Measurements from ENCODE around the gene LIPM. TPM values are rescaled to one million over a fixed set of nuclear protein-coding genes. Genes with fewer than 3 reads are reported as not detected.
A peak's percentile ranks its signal among the peaks of the same experiment; 100 is the strongest.

Gene LIPM, protein sequence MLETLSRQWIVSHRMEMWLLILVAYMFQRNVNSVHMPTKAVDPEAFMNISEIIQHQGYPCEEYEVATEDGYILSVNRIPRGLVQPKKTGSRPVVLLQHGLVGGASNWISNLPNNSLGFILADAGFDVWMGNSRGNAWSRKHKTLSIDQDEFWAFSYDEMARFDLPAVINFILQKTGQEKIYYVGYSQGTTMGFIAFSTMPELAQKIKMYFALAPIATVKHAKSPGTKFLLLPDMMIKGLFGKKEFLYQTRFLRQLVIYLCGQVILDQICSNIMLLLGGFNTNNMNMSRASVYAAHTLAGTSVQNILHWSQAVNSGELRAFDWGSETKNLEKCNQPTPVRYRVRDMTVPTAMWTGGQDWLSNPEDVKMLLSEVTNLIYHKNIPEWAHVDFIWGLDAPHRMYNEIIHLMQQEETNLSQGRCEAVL
- not detected for total RNA-seq
- under 1 TPM in 1 of 2 donors, not detected in 1; 0.21 TPM for polyA plus RNA-seq (ENCODE audit: insufficient read length in 2 of 2)
- long read RNA-seq, donor 1: 0 reads
- long read RNA-seq, donor 2: 0 reads
- long read RNA-seq, donor 3: 0 reads
- long read RNA-seq, donor 4: 0 reads

DNA sequence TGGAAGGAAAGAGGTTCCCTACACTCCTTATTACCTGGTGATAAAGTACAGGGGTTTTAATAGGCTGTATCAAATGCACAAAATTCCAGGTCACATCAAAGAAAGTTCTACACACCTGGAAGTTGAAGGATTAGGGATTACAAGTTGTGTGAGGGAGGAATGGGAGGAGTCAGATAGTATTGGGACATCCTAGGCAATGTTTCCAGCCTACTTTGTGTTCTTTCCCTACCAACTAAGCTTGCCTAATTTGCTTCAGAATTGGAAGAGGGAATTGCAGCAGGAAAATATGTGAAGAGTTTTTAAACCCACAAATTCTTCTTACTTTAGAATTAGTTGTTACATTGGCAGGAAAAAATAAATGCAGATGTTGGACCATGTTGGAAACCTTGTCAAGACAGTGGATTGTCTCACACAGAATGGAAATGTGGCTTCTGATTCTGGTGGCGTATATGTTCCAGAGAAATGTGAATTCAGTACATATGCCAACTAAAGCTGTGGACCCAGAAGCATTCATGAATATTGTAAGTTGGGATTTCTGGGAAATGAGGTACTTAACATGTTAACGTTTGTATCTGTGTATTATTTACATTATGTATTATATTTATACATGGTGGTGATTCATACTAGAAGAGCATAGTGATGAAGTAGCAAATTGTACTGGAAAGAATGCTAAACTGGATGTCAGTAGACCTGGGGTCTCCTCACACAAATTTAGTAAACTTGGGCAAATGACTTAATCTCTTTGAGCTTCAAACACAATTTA, at the start of gene LIPM:
TSS of gene LIPM (plus strand) at position 208 of the 763 bp plus-strand sequence. CDS start at position 375, 167 bp downstream.
- 80% methylated on average over 1 of the region's 2 CpGs for WGBS (ENCODE audit: insufficient coverage)
- Histone ChIP-seq H3K36me3 (ENCODE audit: control insufficient read depth, insufficient read depth, low read length) (no peaks in the 10 kb centered on the region), H3K27ac (ENCODE audit: low read depth, low read length) (no peak within 1 kb of the TSS), H3K4me3 (ENCODE audit: low read depth, low read length) (no peak within 1 kb of the TSS), H3K9me3 (ENCODE audit: control insufficient read depth, insufficient read depth, low read length) (no peaks in the 10 kb centered on the region), H3K27me3 (ENCODE audit: control insufficient read depth, insufficient read depth, low read length) (no peaks in the 10 kb centered on the region), H3K4me1 (ENCODE audit: control insufficient read depth, insufficient read depth, low read length) (no peaks in the 10 kb centered on the region)
- DNase-seq (ENCODE audit: low read depth in 4 of 6, low spot score in 6 of 6): no peak

DNA sequence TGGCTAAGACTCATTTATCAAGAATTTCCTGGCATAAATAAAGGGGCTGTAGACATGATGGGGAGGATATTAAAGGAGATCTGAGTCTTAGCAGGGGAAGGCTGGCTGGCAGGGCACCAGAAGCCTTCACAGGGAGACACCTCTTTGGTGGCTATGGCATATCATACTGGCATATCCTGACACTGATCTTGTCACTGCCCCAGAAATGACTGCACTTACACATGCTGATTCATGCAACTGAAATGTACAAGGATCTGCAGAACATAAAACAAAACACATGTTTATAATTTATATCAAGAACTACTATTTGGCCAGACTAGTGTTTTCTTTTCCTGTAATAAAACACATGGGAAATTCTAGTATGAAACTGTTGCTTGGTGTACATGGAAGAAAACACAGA, 48.2 kb upstream of the LIPM start:
- H3K36me3 ChIP-seq (ENCODE audit: control insufficient read depth, insufficient read depth, low read length): no peaks in the 10 kb centered on the region
- no peak for DNase-seq (ENCODE audit: low read depth in 4 of 6, low spot score in 6 of 6)
- no peak overlapping the region for H3K27ac ChIP-seq (ENCODE audit: low read depth, low read length)
- H3K4me3 ChIP-seq (ENCODE audit: low read depth, low read length): no peak overlapping the region
- no peaks in the 10 kb centered on the region for H3K4me1 ChIP-seq (ENCODE audit: control insufficient read depth, insufficient read depth, low read length)
- no peaks in the 10 kb centered on the region for H3K9me3 ChIP-seq (ENCODE audit: control insufficient read depth, insufficient read depth, low read length)
- no peaks in the 10 kb centered on the region for H3K27me3 ChIP-seq (ENCODE audit: control insufficient read depth, insufficient read depth, low read length)

- WGBS (ENCODE audit: insufficient coverage): no CpG with 5 or more reads among the region's 3 CpGs
- Histone ChIP-seq H3K4me3 (ENCODE audit: low read depth, low read length) (no peak overlapping the region), H3K4me1 (ENCODE audit: control insufficient read depth, insufficient read depth, low read length) (no peaks in the 10 kb centered on the region), H3K36me3 (ENCODE audit: control insufficient read depth, insufficient read depth, low read length) (no peaks in the 10 kb centered on the region), H3K27ac (ENCODE audit: low read depth, low read length) (no peak overlapping the region), H3K9me3 (ENCODE audit: control insufficient read depth, insufficient read depth, low read length) (no peaks in the 10 kb centered on the region), H3K27me3 (ENCODE audit: control insufficient read depth, insufficient read depth, low read length) (no peaks in the 10 kb centered on the region)
- no peak for DNase-seq (ENCODE audit: low read depth in 4 of 6, low spot score in 6 of 6)
Measured at GRCh38 chr10:88755753-88756152, 46.8 kb upstream of the LIPM start.

DNA sequence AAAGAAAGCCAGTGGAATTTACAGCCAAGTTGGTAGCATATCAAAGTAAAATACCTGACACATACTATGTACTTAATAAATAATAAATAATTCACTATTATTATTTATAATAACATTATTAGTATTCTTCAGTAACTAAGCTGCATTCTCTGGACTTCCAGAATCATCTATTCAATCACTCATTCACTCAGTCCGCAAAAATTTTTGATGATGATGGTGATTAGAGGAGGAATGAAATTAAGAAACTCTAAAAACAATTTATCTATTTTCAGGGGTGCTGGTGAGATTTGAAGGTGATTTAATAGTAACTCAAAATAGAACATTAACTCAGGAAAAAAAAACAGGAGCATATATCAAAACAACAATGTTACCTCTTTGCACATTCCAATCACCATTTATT, 45.9 kb upstream of the LIPM start:
- H3K4me3 ChIP-seq (ENCODE audit: low read depth, low read length): no peak overlapping the region
- no peaks in the 10 kb centered on the region for H3K36me3 ChIP-seq (ENCODE audit: control insufficient read depth, insufficient read depth, low read length)
- WGBS (ENCODE audit: insufficient coverage): no CpG with 5 or more reads among the region's 1 CpG
- H3K27ac ChIP-seq (ENCODE audit: low read depth, low read length): no peak overlapping the region
- no peaks in the 10 kb centered on the region for H3K9me3 ChIP-seq (ENCODE audit: control insufficient read depth, insufficient read depth, low read length)
- DNase-seq (ENCODE audit: low read depth in 4 of 6, low spot score in 6 of 6): no peak
- H3K27me3 ChIP-seq (ENCODE audit: control insufficient read depth, insufficient read depth, low read length): no peaks in the 10 kb centered on the region
- no peaks in the 10 kb centered on the region for H3K4me1 ChIP-seq (ENCODE audit: control insufficient read depth, insufficient read depth, low read length)

- no peaks in the 10 kb centered on the region for H3K4me1 ChIP-seq (ENCODE audit: control insufficient read depth, insufficient read depth, low read length)
- H3K27ac ChIP-seq (ENCODE audit: low read depth, low read length): no peak within 1 kb of the TSS
- no peaks in the 10 kb centered on the region for H3K36me3 ChIP-seq (ENCODE audit: control insufficient read depth, insufficient read depth, low read length)
- H3K27me3 ChIP-seq (ENCODE audit: control insufficient read depth, insufficient read depth, low read length): no peaks in the 10 kb centered on the region
- H3K4me3 ChIP-seq (ENCODE audit: low read depth, low read length): no peak within 1 kb of the TSS
- WGBS (ENCODE audit: insufficient coverage): 88% methylated on average over 4 of the region's 7 CpGs
- no peak for DNase-seq (ENCODE audit: low read depth in 4 of 6, low spot score in 6 of 6)
- H3K9me3 ChIP-seq (ENCODE audit: control insufficient read depth, insufficient read depth, low read length): no peaks in the 10 kb centered on the region
Measured at GRCh38 chr10:88759366-88760101, 43.0 kb upstream of the LIPM start, which contains the start of gene LIPN. Gene LIPN (plus strand): TSS chr10:88760020. CDS start chr10:88761406, 1,386 bp downstream.

GRCh38 chr10:88762906-88763305, 39.6 kb upstream of the LIPM start:
- Histone ChIP-seq H3K4me3 (ENCODE audit: low read depth, low read length) (no peak overlapping the region), H3K27me3 (ENCODE audit: control insufficient read depth, insufficient read depth, low read length) (no peaks in the 10 kb centered on the region), H3K9me3 (ENCODE audit: control insufficient read depth, insufficient read depth, low read length) (no peaks in the 10 kb centered on the region), H3K4me1 (ENCODE audit: control insufficient read depth, insufficient read depth, low read length) (no peaks in the 10 kb centered on the region), H3K27ac (ENCODE audit: low read depth, low read length) (no peak overlapping the region), H3K36me3 (ENCODE audit: control insufficient read depth, insufficient read depth, low read length) (no peaks in the 10 kb centered on the region)
- no peak for DNase-seq (ENCODE audit: low read depth in 4 of 6, low spot score in 6 of 6)
- no CpG with 5 or more reads among the region's 1 CpG for WGBS (ENCODE audit: insufficient coverage)

DNA sequence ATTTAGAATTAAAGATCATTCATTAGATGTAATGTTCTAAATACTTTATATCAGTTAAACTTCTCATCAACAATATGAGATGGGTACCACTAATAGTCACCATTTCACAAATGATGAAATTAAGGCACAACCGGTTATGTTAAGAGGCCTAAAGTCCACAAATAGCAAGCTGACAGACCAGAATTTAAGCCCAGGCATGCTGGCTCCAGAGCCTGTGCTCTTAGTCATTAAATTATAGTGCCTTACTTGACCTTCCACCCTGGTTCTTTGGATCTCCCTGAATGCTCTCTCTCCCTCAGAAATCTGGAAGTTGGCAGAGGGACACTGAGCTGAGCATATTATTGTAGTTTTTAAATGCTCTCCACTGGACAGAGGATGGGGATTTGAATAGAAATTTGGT, 39.1 kb upstream of the LIPM start:
- H3K4me1 ChIP-seq (ENCODE audit: control insufficient read depth, insufficient read depth, low read length): no peaks in the 10 kb centered on the region
- peak in 2 of 6 donors; percentile 6 to 24 for DNase-seq (ENCODE audit: low read depth in 4 of 6, low spot score in 6 of 6)
- no peaks in the 10 kb centered on the region for H3K9me3 ChIP-seq (ENCODE audit: control insufficient read depth, insufficient read depth, low read length)
- H3K4me3 ChIP-seq (ENCODE audit: low read depth, low read length): no peak overlapping the region
- H3K36me3 ChIP-seq (ENCODE audit: control insufficient read depth, insufficient read depth, low read length): no peaks in the 10 kb centered on the region
- WGBS (ENCODE audit: insufficient coverage): 43% methylated on average over 1 of the region's 1 CpG
- no peak overlapping the region for H3K27ac ChIP-seq (ENCODE audit: low read depth, low read length)
- H3K27me3 ChIP-seq (ENCODE audit: control insufficient read depth, insufficient read depth, low read length): no peaks in the 10 kb centered on the region

DNA sequence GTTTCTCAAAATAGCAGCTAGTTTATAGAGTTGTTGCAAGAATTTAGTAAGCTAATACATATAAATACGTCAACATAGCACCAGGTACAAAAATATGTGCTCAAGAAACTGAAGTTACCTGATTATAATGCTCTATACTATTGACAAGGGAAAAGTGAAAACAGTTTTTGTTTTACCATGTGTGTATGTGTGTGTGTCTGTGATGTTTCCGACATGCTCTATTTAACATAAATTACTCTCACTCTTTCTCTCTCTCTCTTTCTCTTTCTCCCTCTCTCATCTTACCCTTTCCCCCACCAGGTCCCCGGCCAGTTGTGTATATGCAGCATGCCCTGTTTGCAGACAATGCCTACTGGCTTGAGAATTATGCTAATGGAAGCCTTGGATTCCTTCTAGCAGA, 38.4 kb upstream of the LIPM start:
- H3K4me3 ChIP-seq (ENCODE audit: low read depth, low read length): no peak overlapping the region
- H3K4me1 ChIP-seq (ENCODE audit: control insufficient read depth, insufficient read depth, low read length): no peaks in the 10 kb centered on the region
- no peaks in the 10 kb centered on the region for H3K27me3 ChIP-seq (ENCODE audit: control insufficient read depth, insufficient read depth, low read length)
- WGBS (ENCODE audit: insufficient coverage): no CpG with 5 or more reads among the region's 3 CpGs
- H3K27ac ChIP-seq (ENCODE audit: low read depth, low read length): no peak overlapping the region
- no peak for DNase-seq (ENCODE audit: low read depth in 4 of 6, low spot score in 6 of 6)
- H3K9me3 ChIP-seq (ENCODE audit: control insufficient read depth, insufficient read depth, low read length): no peaks in the 10 kb centered on the region
- no peaks in the 10 kb centered on the region for H3K36me3 ChIP-seq (ENCODE audit: control insufficient read depth, insufficient read depth, low read length)

GRCh38 chr10:88765816-88766215, 36.7 kb upstream of the LIPM start:
- DNase-seq (ENCODE audit: low read depth in 4 of 6, low spot score in 6 of 6): no peak
- H3K4me1 ChIP-seq (ENCODE audit: control insufficient read depth, insufficient read depth, low read length): no peaks in the 10 kb centered on the region
- H3K36me3 ChIP-seq (ENCODE audit: control insufficient read depth, insufficient read depth, low read length): no peaks in the 10 kb centered on the region
- H3K27me3 ChIP-seq (ENCODE audit: control insufficient read depth, insufficient read depth, low read length): no peaks in the 10 kb centered on the region
- no peak overlapping the region for H3K27ac ChIP-seq (ENCODE audit: low read depth, low read length)
- no peak overlapping the region for H3K4me3 ChIP-seq (ENCODE audit: low read depth, low read length)
- no peaks in the 10 kb centered on the region for H3K9me3 ChIP-seq (ENCODE audit: control insufficient read depth, insufficient read depth, low read length)
- no CpG with 5 or more reads among the region's 1 CpG for WGBS (ENCODE audit: insufficient coverage)

Measured in spinal cord (tissue), 10 donors.